BE2C (cell line): ENCODE data around the gene TCP11L2.

ENCODE experiments used
- DNase-seq: peaks from one replicate; pipeline ENCODE4 v3.0.0-alpha.2; 2020
- H3K27me3 ChIP-seq: fragments of 250-450 bp; sonication (Bioruptor Pico); 2 replicates; pipeline ENCODE4 v1.5.1; 2020; ENCODE audit warnings: mild to moderate bottlenecking
- H3K36me3 ChIP-seq: fragments of 250-450 bp; sonication (Bioruptor Pico); 2 replicates; pipeline ENCODE4 v1.5.1; 2020; ENCODE audit warnings: mild to moderate bottlenecking
- H3K4me1 ChIP-seq: fragments of 250-450 bp; sonication (Bioruptor Pico); 2 replicates; pipeline ENCODE4 v1.5.1; 2020
- H3K4me3 ChIP-seq: 2 replicates; pipeline ENCODE4 v1.5.1; 2011; ENCODE audit warnings: low read depth, low read length
- H3K9me3 ChIP-seq: fragments of 250-450 bp; sonication (Bioruptor Pico); 2 replicates; pipeline ENCODE4 v1.5.1; 2020
- CTCF ChIP-seq: IDR thresholded peaks from 2 replicates; pipeline ENCODE4 v1.5.1; 2012; ENCODE audit warnings: mild to moderate bottlenecking, low read depth, low read length

Gene TCP11L2

DNA sequence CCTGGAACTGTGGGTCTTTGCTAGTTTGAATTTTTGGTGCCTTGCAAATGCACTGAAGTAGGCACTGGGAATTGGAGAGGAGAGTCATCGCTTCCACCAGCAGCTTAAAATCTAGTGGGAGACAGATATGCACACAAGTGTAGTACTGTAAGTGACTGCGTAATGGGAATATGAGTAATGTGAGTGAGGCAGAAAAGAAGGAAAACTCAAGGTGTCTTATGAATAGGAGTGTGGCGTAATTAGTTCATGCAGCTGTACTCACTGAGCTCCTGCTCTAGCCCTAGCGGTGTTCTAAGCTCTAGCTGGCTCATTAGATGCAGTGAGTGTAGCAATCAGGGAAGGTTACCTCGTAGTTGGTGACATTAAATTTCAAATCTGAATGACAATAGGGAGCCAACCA is 2.8 kb downstream of the TCP11L2 start:
- Histone ChIP-seq H3K27me3 (peaks cover 6% of the 10 kb centered on the region; the same call in 1 of the 2 replicates), H3K4me1 (peaks cover 7% of the 10 kb centered on the region; the same call in 1 of the 2 replicates), H3K4me3 (no peak overlapping the region), H3K36me3 (no peaks in the 10 kb centered on the region), H3K9me3 (peaks cover 2% of the 10 kb centered on the region; the same call in 1 of the 2 replicates)
- TF ChIP-seq CTCF = no peak
- no peak for DNase-seq

DNA sequence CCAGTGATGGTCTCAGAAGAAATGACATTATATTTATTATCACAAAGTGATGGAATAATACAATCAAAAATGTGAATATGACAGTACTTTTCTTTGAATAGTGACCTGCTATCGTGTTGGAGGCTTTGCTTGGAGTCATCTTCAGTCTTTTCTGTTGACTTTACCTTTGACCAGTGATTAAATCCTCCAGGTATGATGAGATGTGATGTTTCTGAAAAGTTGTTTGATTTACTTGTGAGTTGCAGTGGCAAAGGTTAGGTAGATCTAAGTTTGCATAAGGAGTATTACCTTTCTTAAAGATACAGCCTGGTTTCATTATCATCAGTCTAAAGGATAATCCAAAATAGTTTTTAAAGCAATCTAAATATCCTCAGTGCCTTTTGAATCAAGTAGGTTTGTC is 4.6 kb downstream of the TCP11L2 start:
- no peak for DNase-seq
- no peak for TF ChIP-seq CTCF
- H3K4me3 ChIP-seq = no peak overlapping the region
- no peaks in the 10 kb centered on the region for H3K4me1 ChIP-seq
- H3K36me3 ChIP-seq = no peaks in the 10 kb centered on the region
- no peaks in the 10 kb centered on the region for H3K9me3 ChIP-seq
- H3K27me3 ChIP-seq = peaks cover 3% of the 10 kb centered on the region; the same call in 1 of the 2 replicates

GRCh38 chr12:106308121-106308520 is 5.6 kb downstream of the TCP11L2 start:
- DNase-seq = no peak
- no peaks in the 10 kb centered on the region for H3K9me3 ChIP-seq
- H3K27me3 ChIP-seq = peaks cover 3% of the 10 kb centered on the region; the same call in 1 of the 2 replicates
- H3K36me3 ChIP-seq = no peaks in the 10 kb centered on the region
- no peaks in the 10 kb centered on the region for H3K4me1 ChIP-seq
- H3K4me3 ChIP-seq = no peak overlapping the region
- TF ChIP-seq CTCF = no peak

- TF ChIP-seq CTCF = no peak
Observed at GRCh38 chr12:106308611-106309010, 6.1 kb downstream of the TCP11L2 start.

GRCh38 chr12:106309671-106310505 is 7.4 kb downstream of the TCP11L2 start:
- DNase-seq = no peak
- H3K36me3 ChIP-seq = no peaks in the 10 kb centered on the region
- H3K27me3 ChIP-seq = peaks cover 3% of the 10 kb centered on the region; the same call in 1 of the 2 replicates
- H3K4me1 ChIP-seq = no peaks in the 10 kb centered on the region
- no peaks in the 10 kb centered on the region for H3K9me3 ChIP-seq
- TF ChIP-seq CTCF = no peak
- H3K4me3 ChIP-seq = no peak overlapping the region

More at GRCh38 chr12:106308611-106309010, 6.1 kb downstream of the TCP11L2 start:
- no peaks in the 10 kb centered on the region for H3K9me3 ChIP-seq
- no peak for DNase-seq
- no peak overlapping the region for H3K4me3 ChIP-seq
- peaks cover 3% of the 10 kb centered on the region; the same call in 1 of the 2 replicates for H3K27me3 ChIP-seq
- H3K4me1 ChIP-seq = no peaks in the 10 kb centered on the region
- H3K36me3 ChIP-seq = no peaks in the 10 kb centered on the region

GRCh38 chr12:106310687-106311086 is 8.2 kb downstream of the TCP11L2 start:
- H3K27me3 ChIP-seq = peaks cover 3% of the 10 kb centered on the region; the same call in 1 of the 2 replicates
- no peaks in the 10 kb centered on the region for H3K36me3 ChIP-seq
- no peak overlapping the region for H3K4me3 ChIP-seq
- DNase-seq = no peak
- no peak for TF ChIP-seq CTCF
- no peaks in the 10 kb centered on the region for H3K4me1 ChIP-seq
- H3K9me3 ChIP-seq = no peaks in the 10 kb centered on the region
